ENCODE measurements around the gene SLC4A1AP. TPM values are rescaled to one million over a fixed set of nuclear protein-coding genes. Genes with fewer than 3 reads are reported as not detected.

The SLC4A1AP gene
- polyA plus RNA-seq, 2 of the 4 experiments (the other 2 are of a cell fraction): 32.6 to 33.0 TPM

- TF ChIP-seq REST (IDR thresholded peaks at IDR 0.05) (no peak), NFE2L2 (conservative IDR thresholded peaks at IDR 0.05; ENCODE audit: low read length) (no peak), JUN (IDR thresholded peaks at IDR 0.05) (peak in 1 of 2 experiments; percentile 55; a peak in 1 of 5 replicates), HMGXB4 (CRISPR knock-in tag; IDR thresholded peaks at IDR 0.05; ENCODE audit: borderline replicate concordance) (no peak), RAD21 (conservative IDR thresholded peaks at IDR 0.05 in 1 of 2, IDR thresholded peaks at IDR 0.05 in 1 of 2) (peak; percentile 82 to 86), EP300 (IDR thresholded peaks at IDR 0.05) (peak; percentile 36 to 62; a peak in 2 of 5 replicates), HOXB13 (CRISPR knock-in tag; IDR thresholded peaks at IDR 0.05; ENCODE audit: low read depth) (no peak), SMC3 (IDR thresholded peaks at IDR 0.05) (peak; percentile 74), MAX (IDR thresholded peaks at IDR 0.05) (no peak), MAFK (IDR thresholded peaks at IDR 0.05; ENCODE audit: partially characterized antibody) (peak; percentile 43)
Measured at GRCh38 chr2:27723372-27724144, 59.9 kb downstream of the SLC4A1AP start (continued).

- H3K27ac ChIP-seq: peak overlapping the region; percentile 93 to 98
- peak; percentile 1 to 9; a peak in 4 of 6 replicates for ATAC-seq
- TF ChIP-seq PBX3 (IDR thresholded peaks at IDR 0.05) (no peak), MAX (IDR thresholded peaks at IDR 0.05) (0 out of 2 replicates have a peak, but pooled peaks have one; percentile 15), GATA3 (IDR thresholded peaks at IDR 0.05; ENCODE audit: borderline replicate concordance) (peak; percentile 33; the same call in 1 of the 2 replicates), MYC (IDR thresholded peaks at IDR 0.05; ENCODE audit: borderline replicate concordance, low read length) (no peak), ELK1 (IDR thresholded peaks at IDR 0.05; ENCODE audit: low read depth, low read length) (no peak), E2F6 (IDR thresholded peaks at IDR 0.05; ENCODE audit: borderline replicate concordance, low read depth) (no peak)
- POLR2A ChIA-PET: interaction anchor here (0.5 to 1.6 kb wide), 7 partner anchors 9 to 545 kb away, joined by 3 to 6 read pairs (median 5); partner anchors contain the start of gene MRPL33
- CTCF ChIA-PET: interaction anchor here (0.6 to 14.1 kb wide), 42 partner anchors 11 to 841 kb away, joined by 3 to 167 read pairs (median 6); no protein-coding TSS in a partner anchor
- H3K9me3 ChIP-seq: no peaks in the 10 kb centered on the region
- no peak for FAIRE-seq
- WGBS (ENCODE audit: missing lambda C conversion rate): 41% methylated on average over 3 of the region's 3 CpGs
- DNase-seq (ENCODE audit: low read depth in 1 of 2, low spot score in 1 of 2): no peak
- H3K4me1 ChIP-seq: peaks cover 67% of the 10 kb centered on the region
- H3K4me3 ChIP-seq: no peak overlapping the region
- peak overlapping the region; percentile 75 for H3K4me2 ChIP-seq
Measured at GRCh38 chr2:27724191-27724590, 60.5 kb downstream of the SLC4A1AP start.
